Muscle layer of colon (tissue), 2 donors: Measurements from ENCODE around the gene DSP.

Source experiments
- H3K27ac ChIP-seq: one replicate; pipeline ENCODE4 v1.7.0; 2013; ENCODE audit warnings: low read depth, mild to moderate bottlenecking, low read length, moderate library complexity
- H3K27me3 ChIP-seq, 2 donors: one replicate each; pipeline ENCODE4 v1.7.0; 2013; ENCODE audit warnings: low read length in 2 of 2, mild to moderate bottlenecking in 2 of 2; ENCODE audit not compliant: insufficient read depth in 2 of 2, control insufficient read depth in 1 of 2
- H3K36me3 ChIP-seq: one replicate; pipeline ENCODE4 v1.7.0; 2013; ENCODE audit warnings: mild to moderate bottlenecking, low read length; ENCODE audit not compliant: insufficient read depth
- H3K4me1 ChIP-seq: one replicate; pipeline ENCODE4 v1.7.0; 2013; ENCODE audit warnings: mild to moderate bottlenecking, low read length; ENCODE audit not compliant: insufficient read depth
- H3K4me3 ChIP-seq, 2 donors: one replicate each; pipeline ENCODE4 v1.7.0; 2013; ENCODE audit warnings: low read length in 2 of 2, low read depth in 1 of 2, mild to moderate bottlenecking in 1 of 2, moderate library complexity in 1 of 2
- H3K9ac ChIP-seq: one replicate; pipeline ENCODE4 v1.7.0; 2013; ENCODE audit warnings: low read length
- H3K9me3 ChIP-seq: one replicate; pipeline ENCODE4 v1.7.0; 2013; ENCODE audit warnings: mild to moderate bottlenecking, low read length
- donor health status: abdominal sarcoma.
- donor health status: Adenocarcinoma of cecum.

Gene DSP

GRCh38 chr6:7617801-7618764 lies 76.6 kb downstream of the DSP start:
- H3K9ac ChIP-seq: no peak overlapping the region
- no peak overlapping the region for H3K27ac ChIP-seq

GRCh38 chr6:7621761-7622160 lies 80.3 kb downstream of the DSP start:
- Histone ChIP-seq H3K9me3 (no peaks in the 10 kb centered on the region), H3K36me3 (no peaks in the 10 kb centered on the region), H3K27ac (no peak overlapping the region), H3K4me3 (no peak overlapping the region), H3K4me1 (no peaks in the 10 kb centered on the region), H3K27me3 (peaks cover 0 to 5% of the 10 kb centered on the region in 2 donors), H3K9ac (no peak overlapping the region)

More at GRCh38 chr6:7617801-7618764, 76.6 kb downstream of the DSP start:
- Histone ChIP-seq H3K36me3 (peaks cover 5% of the 10 kb centered on the region), H3K4me3 (no peak overlapping the region), H3K4me1 (peaks cover 12% of the 10 kb centered on the region), H3K27me3 (peaks cover 0 to 5% of the 10 kb centered on the region in 2 donors), H3K9me3 (no peaks in the 10 kb centered on the region)

- no peak overlapping the region for H3K9ac ChIP-seq
- no peaks in the 10 kb centered on the region for H3K27me3 ChIP-seq
- no peak overlapping the region for H3K27ac ChIP-seq
- H3K4me1 ChIP-seq: no peaks in the 10 kb centered on the region
- H3K9me3 ChIP-seq: no peaks in the 10 kb centered on the region
- H3K36me3 ChIP-seq: no peaks in the 10 kb centered on the region
- H3K4me3 ChIP-seq: no peak overlapping the region
Measured at GRCh38 chr6:7624796-7625710, 83.6 kb downstream of the DSP start.

GRCh38 chr6:7628479-7628878 lies 87.0 kb downstream of the DSP start:
- H3K4me1 ChIP-seq: no peaks in the 10 kb centered on the region
- H3K27ac ChIP-seq: no peak overlapping the region
- H3K9ac ChIP-seq: no peak overlapping the region
- H3K4me3 ChIP-seq: no peak overlapping the region
- no peaks in the 10 kb centered on the region for H3K27me3 ChIP-seq
- H3K36me3 ChIP-seq: no peaks in the 10 kb centered on the region
- H3K9me3 ChIP-seq: no peaks in the 10 kb centered on the region

- H3K27me3 ChIP-seq: no peaks in the 10 kb centered on the region
- no peaks in the 10 kb centered on the region for H3K9me3 ChIP-seq
- no peak overlapping the region for H3K4me3 ChIP-seq
- H3K4me1 ChIP-seq: no peaks in the 10 kb centered on the region
- no peak overlapping the region for H3K9ac ChIP-seq
- H3K36me3 ChIP-seq: no peaks in the 10 kb centered on the region
- no peak overlapping the region for H3K27ac ChIP-seq
Measured at GRCh38 chr6:7628909-7629308, 87.4 kb downstream of the DSP start.

GRCh38 chr6:7629321-7629720 lies 87.8 kb downstream of the DSP start:
- H3K27ac ChIP-seq: no peak overlapping the region
- H3K9ac ChIP-seq: no peak overlapping the region
- no peaks in the 10 kb centered on the region for H3K27me3 ChIP-seq
- H3K9me3 ChIP-seq: no peaks in the 10 kb centered on the region
- no peaks in the 10 kb centered on the region for H3K36me3 ChIP-seq
- no peaks in the 10 kb centered on the region for H3K4me1 ChIP-seq
- H3K4me3 ChIP-seq: no peak overlapping the region

GRCh38 chr6:7630792-7631191 lies 89.3 kb downstream of the DSP start:
- H3K9me3 ChIP-seq: no peaks in the 10 kb centered on the region
- H3K9ac ChIP-seq: no peak overlapping the region
- no peak overlapping the region for H3K27ac ChIP-seq
- no peaks in the 10 kb centered on the region for H3K27me3 ChIP-seq
- H3K4me3 ChIP-seq: no peak overlapping the region
- no peaks in the 10 kb centered on the region for H3K36me3 ChIP-seq
- no peaks in the 10 kb centered on the region for H3K4me1 ChIP-seq

GRCh38 chr6:7631466-7631865 lies 90.0 kb downstream of the DSP start:
- no peak overlapping the region for H3K27ac ChIP-seq
- no peaks in the 10 kb centered on the region for H3K36me3 ChIP-seq

GRCh38 chr6:7632501-7633290 lies 91.2 kb downstream of the DSP start:
- Histone ChIP-seq H3K9ac (no peak overlapping the region), H3K4me1 (no peaks in the 10 kb centered on the region), H3K27me3 (no peaks in the 10 kb centered on the region), H3K27ac (no peak overlapping the region), H3K4me3 (no peak overlapping the region), H3K9me3 (no peaks in the 10 kb centered on the region), H3K36me3 (no peaks in the 10 kb centered on the region)

More at GRCh38 chr6:7631466-7631865, 90.0 kb downstream of the DSP start:
- Histone ChIP-seq H3K9me3 (no peaks in the 10 kb centered on the region), H3K9ac (no peak overlapping the region), H3K27me3 (no peaks in the 10 kb centered on the region), H3K4me3 (no peak overlapping the region), H3K4me1 (no peaks in the 10 kb centered on the region)

- Histone ChIP-seq H3K4me1 (no peaks in the 10 kb centered on the region), H3K36me3 (no peaks in the 10 kb centered on the region), H3K27ac (no peak overlapping the region), H3K4me3 (no peak overlapping the region), H3K27me3 (no peaks in the 10 kb centered on the region), H3K9me3 (no peaks in the 10 kb centered on the region), H3K9ac (no peak overlapping the region)
Measured at GRCh38 chr6:7633361-7633760, 91.9 kb downstream of the DSP start.

GRCh38 chr6:7636151-7636550 lies 94.7 kb downstream of the DSP start:
- no peaks in the 10 kb centered on the region for H3K4me1 ChIP-seq
- H3K36me3 ChIP-seq: no peaks in the 10 kb centered on the region
- H3K27me3 ChIP-seq: no peaks in the 10 kb centered on the region
- H3K27ac ChIP-seq: no peak overlapping the region
- no peaks in the 10 kb centered on the region for H3K9me3 ChIP-seq
- no peak overlapping the region for H3K4me3 ChIP-seq
- no peak overlapping the region for H3K9ac ChIP-seq
